WTC11 (cell line): ENCODE results near the gene CHST15.

Experiments used
- CREM ChIP-seq: sonication (generic); formaldehyde crosslinking; IDR thresholded peaks from 2 replicates; pipeline ENCODE4 v1.8.1; 2022; ENCODE audit warnings: mild to moderate bottlenecking, missing genetic modification reagents, moderate library complexity
- ETV6 ChIP-seq: sonication (generic); formaldehyde crosslinking; IDR thresholded peaks from 2 replicates; pipeline ENCODE4 v1.8.1; 2022; ENCODE audit warnings: mild to moderate bottlenecking, missing genetic modification reagents
- FOXJ3 ChIP-seq: sonication (generic); formaldehyde crosslinking; IDR thresholded peaks from 2 replicates; pipeline ENCODE4 v1.9.0; 2021; ENCODE audit warnings: missing genetic modification reagents, mild to moderate bottlenecking, borderline replicate concordance
- JUN ChIP-seq: sonication (generic); formaldehyde crosslinking; IDR thresholded peaks from 2 replicates; pipeline ENCODE4 v1.8.0; 2023; ENCODE audit warnings: mild to moderate bottlenecking, missing genetic modification reagents
- SMAD3 ChIP-seq: sonication (generic); formaldehyde crosslinking; IDR thresholded peaks from 2 replicates; pipeline ENCODE4 v1.8.0; 2022; ENCODE audit warnings: missing genetic modification reagents, mild to moderate bottlenecking, borderline replicate concordance
- ZNF121 ChIP-seq: sonication (generic); formaldehyde crosslinking; IDR thresholded peaks from 2 replicates; pipeline ENCODE4 v1.8.0; 2023; ENCODE audit warnings: missing genetic modification reagents
- TF ChIP-seq, protein P1 (sequence below): fragments of 200-600 bp; IDR thresholded peaks from 2 replicates; pipeline ENCODE4 v1.8.0; 2022; ENCODE audit warnings: antibody characterized with exemption
- TF ChIP-seq, protein P2 (sequence below): fragments of 250-450 bp; sonication (Bioruptor Pico); IDR thresholded peaks from 2 replicates; pipeline ENCODE4 v2.1.2; 2022; ENCODE audit warnings: mild to moderate bottlenecking, moderate library complexity
- TF ChIP-seq, protein P3 (sequence below): sonication (generic); formaldehyde crosslinking; IDR thresholded peaks from 2 replicates; pipeline ENCODE4 v1.8.0; 2022; ENCODE audit warnings: missing genetic modification reagents
- TF ChIP-seq, protein P4 (sequence below): sonication (generic); formaldehyde crosslinking; IDR thresholded peaks from 2 replicates; pipeline ENCODE4 v1.8.0; 2022; ENCODE audit warnings: mild to moderate bottlenecking, missing genetic modification reagents
- TF ChIP-seq, protein P5 (sequence below): sonication (generic); formaldehyde crosslinking; IDR thresholded peaks from 2 replicates; pipeline ENCODE4 v1.8.0; 2022; ENCODE audit warnings: mild to moderate bottlenecking, missing genetic modification reagents

DNA sequence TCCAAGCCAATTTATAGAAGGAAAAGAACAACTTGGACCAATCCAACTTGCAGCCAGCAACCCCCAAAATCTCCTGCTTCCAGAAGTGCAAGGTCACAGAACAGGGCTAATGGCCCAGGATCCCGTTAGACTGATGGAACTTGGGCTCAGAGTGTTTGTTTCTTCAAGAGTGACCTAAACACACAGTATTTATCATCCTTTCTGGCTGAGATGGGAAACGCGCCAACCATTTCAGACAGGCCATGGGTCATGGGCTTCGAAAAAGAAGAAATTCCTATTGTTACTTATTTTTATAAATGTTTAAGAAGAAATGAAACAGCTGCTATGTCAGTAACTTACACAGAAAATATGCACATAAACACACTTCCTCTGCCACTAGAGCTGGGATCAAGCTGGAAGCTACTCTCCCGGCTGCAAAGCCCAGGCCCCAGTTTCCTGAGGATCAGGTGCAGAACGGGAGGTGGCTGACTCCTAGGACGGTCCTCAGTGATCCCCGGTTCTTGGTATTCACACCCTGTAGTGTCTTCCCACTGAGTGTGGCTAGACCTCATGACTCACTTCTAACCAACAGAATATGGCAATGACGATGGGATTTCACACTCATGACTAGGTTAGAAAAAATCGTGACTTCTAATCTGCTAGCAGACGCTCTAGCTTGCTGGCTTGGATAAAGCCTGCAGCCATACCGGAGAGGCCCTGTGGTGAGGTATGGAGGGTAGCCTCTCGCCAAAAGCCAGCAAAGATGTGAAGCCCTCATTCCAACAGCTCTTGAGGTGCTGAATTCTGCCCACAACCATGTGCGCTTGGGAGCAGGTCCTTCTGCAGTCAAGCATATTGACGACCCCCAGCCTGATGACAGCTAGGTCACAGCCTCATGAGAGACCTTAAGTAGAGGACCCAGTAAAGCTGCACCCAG, 60.2 kb downstream of the CHST15 start:
- TF ChIP-seq, protein P1, sequence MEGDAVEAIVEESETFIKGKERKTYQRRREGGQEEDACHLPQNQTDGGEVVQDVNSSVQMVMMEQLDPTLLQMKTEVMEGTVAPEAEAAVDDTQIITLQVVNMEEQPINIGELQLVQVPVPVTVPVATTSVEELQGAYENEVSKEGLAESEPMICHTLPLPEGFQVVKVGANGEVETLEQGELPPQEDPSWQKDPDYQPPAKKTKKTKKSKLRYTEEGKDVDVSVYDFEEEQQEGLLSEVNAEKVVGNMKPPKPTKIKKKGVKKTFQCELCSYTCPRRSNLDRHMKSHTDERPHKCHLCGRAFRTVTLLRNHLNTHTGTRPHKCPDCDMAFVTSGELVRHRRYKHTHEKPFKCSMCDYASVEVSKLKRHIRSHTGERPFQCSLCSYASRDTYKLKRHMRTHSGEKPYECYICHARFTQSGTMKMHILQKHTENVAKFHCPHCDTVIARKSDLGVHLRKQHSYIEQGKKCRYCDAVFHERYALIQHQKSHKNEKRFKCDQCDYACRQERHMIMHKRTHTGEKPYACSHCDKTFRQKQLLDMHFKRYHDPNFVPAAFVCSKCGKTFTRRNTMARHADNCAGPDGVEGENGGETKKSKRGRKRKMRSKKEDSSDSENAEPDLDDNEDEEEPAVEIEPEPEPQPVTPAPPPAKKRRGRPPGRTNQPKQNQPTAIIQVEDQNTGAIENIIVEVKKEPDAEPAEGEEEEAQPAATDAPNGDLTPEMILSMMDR, result no peak
- TF ChIP-seq, protein P2, sequence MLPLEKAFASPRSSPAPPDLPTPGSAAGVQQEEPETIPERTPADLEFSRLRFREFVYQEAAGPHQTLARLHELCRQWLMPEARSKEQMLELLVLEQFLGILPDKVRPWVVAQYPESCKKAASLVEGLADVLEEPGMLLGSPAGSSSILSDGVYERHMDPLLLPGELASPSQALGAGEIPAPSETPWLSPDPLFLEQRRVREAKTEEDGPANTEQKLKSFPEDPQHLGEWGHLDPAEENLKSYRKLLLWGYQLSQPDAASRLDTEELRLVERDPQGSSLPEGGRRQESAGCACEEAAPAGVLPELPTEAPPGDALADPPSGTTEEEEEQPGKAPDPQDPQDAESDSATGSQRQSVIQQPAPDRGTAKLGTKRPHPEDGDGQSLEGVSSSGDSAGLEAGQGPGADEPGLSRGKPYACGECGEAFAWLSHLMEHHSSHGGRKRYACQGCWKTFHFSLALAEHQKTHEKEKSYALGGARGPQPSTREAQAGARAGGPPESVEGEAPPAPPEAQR, result no peak
- no peak for TF ChIP-seq SMAD3
- no peak for TF ChIP-seq CREM (CRISPR knock-in tag)
- TF ChIP-seq ZNF121 (CRISPR knock-in tag), result no peak
- TF ChIP-seq, protein P3, sequence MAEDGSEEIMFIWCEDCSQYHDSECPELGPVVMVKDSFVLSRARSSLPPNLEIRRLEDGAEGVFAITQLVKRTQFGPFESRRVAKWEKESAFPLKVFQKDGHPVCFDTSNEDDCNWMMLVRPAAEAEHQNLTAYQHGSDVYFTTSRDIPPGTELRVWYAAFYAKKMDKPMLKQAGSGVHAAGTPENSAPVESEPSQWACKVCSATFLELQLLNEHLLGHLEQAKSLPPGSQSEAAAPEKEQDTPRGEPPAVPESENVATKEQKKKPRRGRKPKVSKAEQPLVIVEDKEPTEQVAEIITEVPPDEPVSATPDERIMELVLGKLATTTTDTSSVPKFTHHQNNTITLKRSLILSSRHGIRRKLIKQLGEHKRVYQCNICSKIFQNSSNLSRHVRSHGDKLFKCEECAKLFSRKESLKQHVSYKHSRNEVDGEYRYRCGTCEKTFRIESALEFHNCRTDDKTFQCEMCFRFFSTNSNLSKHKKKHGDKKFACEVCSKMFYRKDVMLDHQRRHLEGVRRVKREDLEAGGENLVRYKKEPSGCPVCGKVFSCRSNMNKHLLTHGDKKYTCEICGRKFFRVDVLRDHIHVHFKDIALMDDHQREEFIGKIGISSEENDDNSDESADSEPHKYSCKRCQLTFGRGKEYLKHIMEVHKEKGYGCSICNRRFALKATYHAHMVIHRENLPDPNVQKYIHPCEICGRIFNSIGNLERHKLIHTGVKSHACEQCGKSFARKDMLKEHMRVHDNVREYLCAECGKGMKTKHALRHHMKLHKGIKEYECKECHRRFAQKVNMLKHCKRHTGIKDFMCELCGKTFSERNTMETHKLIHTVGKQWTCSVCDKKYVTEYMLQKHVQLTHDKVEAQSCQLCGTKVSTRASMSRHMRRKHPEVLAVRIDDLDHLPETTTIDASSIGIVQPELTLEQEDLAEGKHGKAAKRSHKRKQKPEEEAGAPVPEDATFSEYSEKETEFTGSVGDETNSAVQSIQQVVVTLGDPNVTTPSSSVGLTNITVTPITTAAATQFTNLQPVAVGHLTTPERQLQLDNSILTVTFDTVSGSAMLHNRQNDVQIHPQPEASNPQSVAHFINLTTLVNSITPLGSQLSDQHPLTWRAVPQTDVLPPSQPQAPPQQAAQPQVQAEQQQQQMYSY (CRISPR knock-in tag), result no peak
- TF ChIP-seq, protein P4, sequence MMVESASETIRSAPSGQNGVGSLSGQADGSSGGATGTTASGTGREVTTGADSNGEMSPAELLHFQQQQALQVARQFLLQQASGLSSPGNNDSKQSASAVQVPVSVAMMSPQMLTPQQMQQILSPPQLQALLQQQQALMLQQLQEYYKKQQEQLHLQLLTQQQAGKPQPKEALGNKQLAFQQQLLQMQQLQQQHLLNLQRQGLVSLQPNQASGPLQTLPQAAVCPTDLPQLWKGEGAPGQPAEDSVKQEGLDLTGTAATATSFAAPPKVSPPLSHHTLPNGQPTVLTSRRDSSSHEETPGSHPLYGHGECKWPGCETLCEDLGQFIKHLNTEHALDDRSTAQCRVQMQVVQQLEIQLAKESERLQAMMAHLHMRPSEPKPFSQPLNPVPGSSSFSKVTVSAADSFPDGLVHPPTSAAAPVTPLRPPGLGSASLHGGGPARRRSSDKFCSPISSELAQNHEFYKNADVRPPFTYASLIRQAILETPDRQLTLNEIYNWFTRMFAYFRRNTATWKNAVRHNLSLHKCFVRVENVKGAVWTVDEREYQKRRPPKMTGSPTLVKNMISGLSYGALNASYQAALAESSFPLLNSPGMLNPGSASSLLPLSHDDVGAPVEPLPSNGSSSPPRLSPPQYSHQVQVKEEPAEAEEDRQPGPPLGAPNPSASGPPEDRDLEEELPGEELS (CRISPR knock-in tag), result no peak
- no peak for TF ChIP-seq JUN
- TF ChIP-seq ETV6 (CRISPR knock-in tag), result no peak
- TF ChIP-seq FOXJ3 (CRISPR knock-in tag), result no peak
- TF ChIP-seq, protein P5, sequence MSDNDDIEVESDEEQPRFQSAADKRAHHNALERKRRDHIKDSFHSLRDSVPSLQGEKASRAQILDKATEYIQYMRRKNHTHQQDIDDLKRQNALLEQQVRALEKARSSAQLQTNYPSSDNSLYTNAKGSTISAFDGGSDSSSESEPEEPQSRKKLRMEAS, result no peak
